ENCODE results near the gene SGK1.

DNA sequence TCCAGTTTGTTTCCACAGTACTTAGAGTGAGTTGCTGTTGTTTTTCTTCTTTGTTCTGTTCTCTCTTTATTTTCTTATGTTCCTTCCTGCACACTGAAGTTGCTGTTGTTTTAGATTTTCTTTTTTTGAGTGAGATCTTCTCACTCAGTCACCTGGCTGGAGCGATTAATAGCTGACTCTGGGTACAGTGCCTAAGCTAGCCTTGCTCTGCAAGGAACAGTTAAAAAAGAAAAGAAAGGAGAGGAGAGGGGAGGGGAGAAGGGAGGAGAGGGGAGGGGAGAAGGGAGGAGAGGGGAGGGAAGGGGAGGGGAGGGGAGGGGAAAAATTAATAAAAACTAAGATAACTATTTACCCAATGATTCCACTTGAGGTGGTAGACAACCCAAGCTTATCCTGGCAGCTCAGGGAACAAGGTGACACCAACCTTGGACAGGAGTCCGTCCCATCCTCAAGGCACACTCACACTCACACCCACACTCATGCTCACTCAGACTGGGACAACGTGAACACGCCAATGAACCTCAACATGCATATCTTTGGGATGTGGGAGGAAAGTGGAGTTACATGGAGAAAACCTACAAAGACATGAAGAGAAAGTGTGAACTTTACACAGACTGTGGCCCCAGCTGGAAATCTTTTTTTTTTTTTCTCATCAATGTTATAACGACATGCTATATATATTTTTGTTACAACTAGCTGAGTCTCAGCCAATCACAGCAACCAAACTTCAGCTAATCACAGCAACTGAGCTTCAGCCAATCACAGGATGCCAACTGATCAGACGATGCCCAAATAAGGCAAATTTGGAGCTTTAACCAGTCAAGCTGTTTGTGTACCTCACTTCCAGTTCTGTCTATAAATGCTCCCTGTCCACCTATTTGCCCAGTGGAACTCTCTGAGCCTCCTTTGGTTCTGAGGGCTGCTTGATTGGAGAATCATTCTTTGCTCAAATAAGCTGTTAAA, 124.1 kb downstream of the SGK1 start:
- TF ChIP-seq EP300 (IDR thresholded peaks at IDR 0.05) (no peak), POLR2A (IDR thresholded peaks at IDR 0.05) (no peak), POLR2AphosphoS5 (IDR thresholded peaks at IDR 0.05) (no peak)
- TF ChIP-seq, protein P1, sequence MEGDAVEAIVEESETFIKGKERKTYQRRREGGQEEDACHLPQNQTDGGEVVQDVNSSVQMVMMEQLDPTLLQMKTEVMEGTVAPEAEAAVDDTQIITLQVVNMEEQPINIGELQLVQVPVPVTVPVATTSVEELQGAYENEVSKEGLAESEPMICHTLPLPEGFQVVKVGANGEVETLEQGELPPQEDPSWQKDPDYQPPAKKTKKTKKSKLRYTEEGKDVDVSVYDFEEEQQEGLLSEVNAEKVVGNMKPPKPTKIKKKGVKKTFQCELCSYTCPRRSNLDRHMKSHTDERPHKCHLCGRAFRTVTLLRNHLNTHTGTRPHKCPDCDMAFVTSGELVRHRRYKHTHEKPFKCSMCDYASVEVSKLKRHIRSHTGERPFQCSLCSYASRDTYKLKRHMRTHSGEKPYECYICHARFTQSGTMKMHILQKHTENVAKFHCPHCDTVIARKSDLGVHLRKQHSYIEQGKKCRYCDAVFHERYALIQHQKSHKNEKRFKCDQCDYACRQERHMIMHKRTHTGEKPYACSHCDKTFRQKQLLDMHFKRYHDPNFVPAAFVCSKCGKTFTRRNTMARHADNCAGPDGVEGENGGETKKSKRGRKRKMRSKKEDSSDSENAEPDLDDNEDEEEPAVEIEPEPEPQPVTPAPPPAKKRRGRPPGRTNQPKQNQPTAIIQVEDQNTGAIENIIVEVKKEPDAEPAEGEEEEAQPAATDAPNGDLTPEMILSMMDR (IDR thresholded peaks at IDR 0.05) = no peak

All from sigmoid colon (tissue), 4 donors.